CD4-positive, alpha-beta T cell treated with Interleukin-12 subunit alpha and Interleukin-12 subunit beta, for 1 hour (primary cell): ENCODE results near the gene EIF2D.

Experiments
- DNase-seq: peaks from one replicate; pipeline ENCODE4 v3.0.0-alpha.2; 2020

EIF2D gene

GRCh38 chr1:206568779-206569352 is 43.4 kb downstream of the EIF2D start:
- no peak for DNase-seq

GRCh38 chr1:206568256-206568655 is 44.0 kb downstream of the EIF2D start:
- no peak for DNase-seq

- no peak for DNase-seq
Measured at GRCh38 chr1:206566999-206567398, 45.3 kb downstream of the EIF2D start.

- no peak for DNase-seq
Measured at GRCh38 chr1:206565995-206566394, 46.3 kb downstream of the EIF2D start.

- DNase-seq: no peak
Measured at GRCh38 chr1:206563367-206564207, 48.7 kb downstream of the EIF2D start.

GRCh38 chr1:206560007-206560716 is 52.1 kb downstream of the EIF2D start:
- DNase-seq: no peak

GRCh38 chr1:206559672-206559995 is 52.6 kb downstream of the EIF2D start:
- DNase-seq: no peak

GRCh38 chr1:206558794-206559671 is 53.2 kb downstream of the EIF2D start:
- no peak for DNase-seq

GRCh38 chr1:206557636-206558473 is 54.4 kb downstream of the EIF2D start:
- DNase-seq: peak; percentile 54

- DNase-seq: peak; percentile 88
Measured at GRCh38 chr1:206556750-206557635, 55.3 kb downstream of the EIF2D start.

- DNase-seq: peak; percentile 37
Measured at GRCh38 chr1:206556047-206556749, 56.1 kb downstream of the EIF2D start.

GRCh38 chr1:206555473-206555935 is 56.8 kb downstream of the EIF2D start:
- peak; percentile 67 for DNase-seq

GRCh38 chr1:206554701-206555472 is 57.4 kb downstream of the EIF2D start:
- no peak for DNase-seq

GRCh38 chr1:206554211-206554610 is 58.1 kb downstream of the EIF2D start:
- no peak for DNase-seq

- DNase-seq: peak; percentile 89
Measured at GRCh38 chr1:206551986-206552326, 60.3 kb downstream of the EIF2D start.

- no peak for DNase-seq
Measured at GRCh38 chr1:206551296-206551985, 60.8 kb downstream of the EIF2D start.

- DNase-seq: no peak
Measured at GRCh38 chr1:206550446-206550845, 61.8 kb downstream of the EIF2D start.

- no peak for DNase-seq
Measured at GRCh38 chr1:206547104-206547503, 65.2 kb downstream of the EIF2D start.

GRCh38 chr1:206545351-206545750 is 66.9 kb downstream of the EIF2D start:
- DNase-seq: no peak
